Smooth muscle cell (in vitro differentiated cells): ENCODE data around the gene GNB1. TPM values are rescaled to one million over a fixed set of nuclear protein-coding genes. Genes with fewer than 3 reads are reported as not detected.
A peak's percentile ranks its signal among the peaks of the same experiment; 100 is the strongest.
"Not testable (repeated sequence)": the region's sequence is repeated elsewhere in the genome, so short reads cannot be mapped to it uniquely, and the experiment has no call there.

Experiments used
- DNase-seq: peaks from one replicate; lab custom pipeline; 2025; ENCODE audit not compliant: unreplicated experiment; lab: John Stamatoyannopoulos, UW
- H2AFZ ChIP-seq: fragments of 200-600 bp; sonication (generic); 2 replicates; pipeline ENCODE4 v1.6.0; 2016; ENCODE audit warnings: antibody characterized with exemption, low read depth, mild to moderate bottlenecking
- H3F3A ChIP-seq: fragments of 200-600 bp; sonication (generic); 2 replicates; pipeline ENCODE4 v1.6.0; 2017; ENCODE audit warnings: antibody characterized with exemption, low read depth
- H3K27ac ChIP-seq: fragments of 200-600 bp; sonication (generic); 2 replicates; pipeline ENCODE4 v1.5.1; 2016; ENCODE audit warnings: low read depth, mild to moderate bottlenecking
- H3K27me3 ChIP-seq: fragments of 200-600 bp; sonication (generic); 2 replicates; pipeline ENCODE4 v1.6.1; 2016; ENCODE audit warnings: low read depth, mild to moderate bottlenecking
- H3K36me3 ChIP-seq: fragments of 200-600 bp; sonication (generic); 2 replicates; pipeline ENCODE4 v1.5.1; 2016; ENCODE audit warnings: low read depth
- H3K4me1 ChIP-seq: fragments of 200-600 bp; sonication (generic); 2 replicates; pipeline ENCODE4 v1.5.1; 2016; ENCODE audit warnings: low read depth
- H3K4me2 ChIP-seq: fragments of 200-600 bp; sonication (generic); 2 replicates; pipeline ENCODE4 v1.6.0; 2016; ENCODE audit warnings: mild to moderate bottlenecking
- H3K4me3 ChIP-seq: fragments of 200-600 bp; sonication (generic); 2 replicates; pipeline ENCODE4 v1.5.1; 2016; ENCODE audit warnings: mild to moderate bottlenecking
- H3K79me2 ChIP-seq: fragments of 200-600 bp; sonication (generic); 2 replicates; pipeline ENCODE4 v1.6.0; 2016; ENCODE audit warnings: low read depth, mild to moderate bottlenecking
- H3K9ac ChIP-seq: fragments of 200-600 bp; sonication (generic); 2 replicates; pipeline ENCODE4 v1.6.0; 2016; ENCODE audit warnings: low read depth
- H3K9me3 ChIP-seq: fragments of 200-600 bp; sonication (generic); replicated peaks from 2 replicates; pipeline ENCODE4 v1.5.1; 2016; ENCODE audit warnings: low read depth
- H4K20me1 ChIP-seq: fragments of 200-600 bp; sonication (generic); 2 replicates; pipeline ENCODE4 v1.6.0; 2016; ENCODE audit warnings: low read depth
- CTCF ChIP-seq: fragments of 200-600 bp; sonication (generic); IDR thresholded peaks from 2 replicates; pipeline ENCODE4 v1.5.1; 2017; ENCODE audit warnings: borderline replicate concordance, mild to moderate bottlenecking, antibody characterized with exemption; ENCODE audit not compliant: insufficient read depth, poor library complexity, severe bottlenecking
- WGBS: methylation state at CpG from one replicate; pipeline ENCODE4 v1.1.7; 2016; ENCODE audit warnings: low lambda C conversion rate; 5-methylcytosine and 5-hydroxymethylcytosine counted together
- polyA plus RNA-seq: library from polyadenylated mRNA; unstranded; fragments of >200 nt; fragmentation: Nextera tagmentation; extraction: Ambion mirVana; gene quantifications from 2 replicates; pipeline ENCODE4 v1.2.1, GENCODE V29; 2016
- total RNA-seq: library from RNA; depleted of rRNA; stranded (reverse); fragments of >200 nt; gene quantifications from 2 replicates; pipeline ENCODE4 v1.2.3, GENCODE V29; 2014

Gene GNB1
- total and polyA plus RNA-seq, 2 experiments from 2014 or later: 208 to 293 TPM

- H3K4me2 ChIP-seq: no peak overlapping the region
- WGBS: 65% methylated on average over 4 of the region's 4 CpGs
- peak overlapping the region; percentile 13 for H3K27ac ChIP-seq
- H4K20me1 ChIP-seq: peaks cover 100% of the 10 kb centered on the region
- no peak for DNase-seq
- H3F3A ChIP-seq: peaks cover 22% of the 10 kb centered on the region
- H3K4me1 ChIP-seq: no peaks in the 10 kb centered on the region
- H3K9ac ChIP-seq: no peak overlapping the region
- no peak for TF ChIP-seq CTCF
- no peaks in the 10 kb centered on the region for H3K36me3 ChIP-seq
- H2AFZ ChIP-seq: no peak overlapping the region
- H3K27me3 ChIP-seq: no peaks in the 10 kb centered on the region
- H3K79me2 ChIP-seq: peaks cover 100% of the 10 kb centered on the region
- no peaks in the 10 kb centered on the region for H3K9me3 ChIP-seq
- H3K4me3 ChIP-seq: no peak overlapping the region
These were observed 21.4 kb downstream of the GNB1 start for GRCh38 chr1:1869469-1869868.

- peaks cover 100% of the 10 kb centered on the region for H4K20me1 ChIP-seq
- no peaks in the 10 kb centered on the region for H3K36me3 ChIP-seq
- no peak for TF ChIP-seq CTCF
- H3K9ac ChIP-seq: no peak overlapping the region
- H3K4me1 ChIP-seq: no peaks in the 10 kb centered on the region
- no peak overlapping the region for H3K4me2 ChIP-seq
- no peak overlapping the region for H3K27ac ChIP-seq
- no peak overlapping the region for H3K4me3 ChIP-seq
- 96% methylated on average over 3 of the region's 3 CpGs for WGBS
- DNase-seq: no peak
- H3K27me3 ChIP-seq: no peaks in the 10 kb centered on the region
- peaks cover 22% of the 10 kb centered on the region for H3F3A ChIP-seq
- H2AFZ ChIP-seq: no peak overlapping the region
- no peaks in the 10 kb centered on the region for H3K9me3 ChIP-seq
- H3K79me2 ChIP-seq: peaks cover 100% of the 10 kb centered on the region
These were observed 23.7 kb downstream of the GNB1 start for GRCh38 chr1:1867164-1867563.

GRCh38 chr1:1862905-1863547 lies 27.9 kb downstream of the GNB1 start:
- no peak overlapping the region for H3K4me3 ChIP-seq
- H2AFZ ChIP-seq: no peak overlapping the region
- H3F3A ChIP-seq: peaks cover 18% of the 10 kb centered on the region
- peak overlapping the region; percentile 1 for H3K27ac ChIP-seq
- peaks cover 100% of the 10 kb centered on the region for H4K20me1 ChIP-seq
- 88% methylated on average over 6 of the region's 6 CpGs for WGBS
- DNase-seq: no peak
- H3K79me2 ChIP-seq: peaks cover 100% of the 10 kb centered on the region
- H3K4me1 ChIP-seq: peaks cover 21% of the 10 kb centered on the region
- no peaks in the 10 kb centered on the region for H3K27me3 ChIP-seq
- no peaks in the 10 kb centered on the region for H3K36me3 ChIP-seq
- H3K9me3 ChIP-seq: no peaks in the 10 kb centered on the region
- no peak overlapping the region for H3K9ac ChIP-seq
- no peak overlapping the region for H3K4me2 ChIP-seq
- no peak for TF ChIP-seq CTCF

- H3K27me3 ChIP-seq, H3K4me3 ChIP-seq, H3K9me3 ChIP-seq, H2AFZ ChIP-seq, H3K9ac ChIP-seq, H3K36me3 ChIP-seq, DNase-seq, H3K27ac ChIP-seq, H3K4me2 ChIP-seq: not testable (repeated sequence)
- Histone ChIP-seq H4K20me1 (peaks cover 100% of the 10 kb centered on the region), H3K79me2 (peaks cover 100% of the 10 kb centered on the region), H3F3A (peaks cover 13% of the 10 kb centered on the region), H3K4me1 (peaks cover 22% of the 10 kb centered on the region)
- 95% methylated on average over 13 of the region's 13 CpGs for WGBS
These were observed 29.1 kb downstream of the GNB1 start for GRCh38 chr1:1861761-1862310.
